CD4-positive, alpha-beta T cell treated with Interferon gamma for 1 hour (primary cell): Measurements from ENCODE around the gene DIP2C.
"Not testable (repeated sequence)": the region's sequence is repeated elsewhere in the genome, so short reads cannot be mapped to it uniquely, and the experiment has no call there.

Experiments used
- DNase-seq: peaks from one replicate; pipeline ENCODE4 v3.0.0-alpha.2; 2020

DIP2C gene

DNA sequence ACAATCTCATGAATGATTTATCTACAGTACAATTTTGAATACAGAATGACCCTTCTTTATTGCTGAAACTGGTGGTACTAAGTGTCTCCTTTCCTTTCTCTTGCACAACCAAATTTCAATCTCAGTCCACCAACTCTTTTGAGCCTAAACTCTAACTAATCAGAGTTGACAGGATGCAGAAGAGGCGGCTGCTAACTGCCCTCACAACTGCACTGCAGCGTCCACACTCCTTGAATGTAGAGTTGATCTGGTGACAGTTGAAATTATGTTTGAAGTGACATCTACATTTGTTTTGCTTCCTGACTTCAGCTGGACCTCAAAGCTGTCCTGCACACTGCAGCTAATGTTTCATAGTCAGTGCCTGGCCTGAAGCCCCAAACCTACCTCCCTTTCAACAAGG is 414.6 kb downstream of the DIP2C start:
- no peak for DNase-seq

DNA sequence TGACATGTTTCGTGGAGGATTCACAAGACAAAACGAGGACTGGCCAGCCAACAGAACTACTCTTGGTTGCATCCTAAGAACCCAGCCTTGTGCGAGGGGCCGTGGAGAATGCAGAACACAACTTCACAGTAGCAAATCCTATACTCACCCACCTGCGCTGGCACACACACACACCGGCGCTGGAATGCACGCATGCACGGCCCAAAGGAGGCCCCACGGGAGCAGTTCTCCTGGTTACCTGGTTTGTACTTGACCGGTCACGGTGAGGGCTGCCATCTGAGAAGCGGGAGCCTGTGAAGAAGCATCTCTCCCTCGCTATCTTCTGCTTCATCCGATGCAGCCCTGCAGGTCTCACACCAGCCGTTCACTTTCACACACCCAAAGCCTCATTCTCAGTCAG is 416.4 kb downstream of the DIP2C start:
- no peak for DNase-seq

DNA sequence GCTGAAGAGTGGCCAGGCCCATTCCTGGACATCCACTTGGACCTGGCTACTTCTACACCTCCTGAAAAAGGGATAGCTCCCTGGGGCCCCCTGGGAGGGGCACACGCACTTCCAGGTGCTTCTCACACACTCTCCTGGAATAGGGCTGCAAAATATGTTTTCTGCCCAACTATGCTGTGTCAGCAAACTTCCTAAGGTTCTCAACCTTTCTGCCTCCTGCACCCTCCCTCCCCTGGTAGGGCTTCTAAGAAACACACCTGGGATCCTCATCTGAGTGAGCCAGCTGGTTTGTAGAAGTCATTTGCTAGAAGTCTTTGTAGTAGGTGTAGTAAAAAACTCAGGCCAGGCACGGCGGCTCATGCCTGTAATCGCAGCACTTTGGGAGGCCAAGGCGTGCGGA is 417.7 kb downstream of the DIP2C start:
- DNase-seq: no peak

DNA sequence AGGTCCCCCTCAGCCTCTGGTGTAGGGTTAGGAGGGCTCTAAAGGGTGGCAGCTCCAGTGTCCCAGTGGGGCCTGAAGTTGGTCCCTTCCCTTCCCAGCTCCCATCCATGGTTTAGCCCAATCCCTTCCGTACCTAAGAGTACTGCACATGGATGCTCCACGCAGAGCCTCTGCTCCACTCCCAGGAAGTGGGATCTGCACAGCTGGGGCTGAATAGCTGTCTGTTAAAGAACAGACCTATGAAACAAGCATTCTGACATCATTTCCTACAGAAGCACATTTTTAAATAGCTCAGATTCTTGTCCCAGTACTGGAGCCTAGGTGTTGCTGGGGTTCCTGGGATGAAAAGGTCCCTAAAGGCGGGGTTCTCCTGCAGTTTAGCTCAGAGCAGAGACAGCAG is 418.3 kb downstream of the DIP2C start:
- no peak for DNase-seq

DNA sequence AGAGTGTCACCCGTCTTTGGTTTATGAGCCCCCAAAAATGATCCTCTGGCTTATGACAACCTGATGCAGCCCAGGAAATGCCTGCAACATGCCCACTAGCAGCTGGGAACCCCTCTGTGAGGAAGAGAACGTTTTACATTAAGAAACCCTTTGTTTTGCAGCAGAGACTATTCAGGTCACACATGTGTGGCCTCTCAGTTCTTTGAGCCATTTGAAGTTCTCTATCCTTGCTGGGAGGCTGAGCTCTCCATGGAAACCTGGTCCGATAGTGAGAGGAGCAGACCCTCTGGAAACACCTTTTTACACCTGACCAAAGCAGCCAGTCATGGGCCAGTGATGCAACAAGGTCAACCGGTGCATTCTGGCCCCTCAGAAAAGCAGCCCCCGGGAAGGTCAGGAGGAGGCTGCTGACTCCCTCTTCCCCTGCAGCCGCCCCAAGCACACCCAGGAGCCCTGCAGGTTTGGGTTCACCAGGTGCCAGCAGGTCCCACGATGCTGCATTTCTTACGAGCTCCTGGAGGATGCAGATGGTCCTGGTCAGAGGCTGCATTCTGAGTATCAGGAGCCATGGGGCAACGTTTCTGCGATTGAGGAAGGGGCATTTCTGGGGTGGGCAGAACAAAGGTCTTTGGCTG is 419.9 kb downstream of the DIP2C start:
- no peak for DNase-seq

DNA sequence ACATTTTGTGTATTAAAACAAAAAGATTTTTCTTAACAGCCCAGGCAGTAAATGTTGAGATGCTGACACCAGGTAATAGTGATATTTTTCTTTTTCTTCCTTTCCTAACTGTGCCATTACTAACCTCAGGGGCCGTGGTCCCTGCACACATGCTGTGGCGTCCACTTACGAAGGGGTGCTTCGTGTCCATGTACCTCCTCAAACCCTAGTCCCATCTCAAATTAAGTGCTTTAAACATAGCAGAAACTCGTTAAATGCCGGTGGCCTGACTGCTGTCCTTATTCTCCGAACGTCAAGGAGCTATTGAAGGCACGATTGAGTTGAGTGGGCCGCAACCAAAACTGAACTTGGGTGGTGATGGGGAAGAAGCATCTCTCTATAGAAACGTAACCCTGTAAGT is 421.8 kb downstream of the DIP2C start:
- DNase-seq: no peak

DNA sequence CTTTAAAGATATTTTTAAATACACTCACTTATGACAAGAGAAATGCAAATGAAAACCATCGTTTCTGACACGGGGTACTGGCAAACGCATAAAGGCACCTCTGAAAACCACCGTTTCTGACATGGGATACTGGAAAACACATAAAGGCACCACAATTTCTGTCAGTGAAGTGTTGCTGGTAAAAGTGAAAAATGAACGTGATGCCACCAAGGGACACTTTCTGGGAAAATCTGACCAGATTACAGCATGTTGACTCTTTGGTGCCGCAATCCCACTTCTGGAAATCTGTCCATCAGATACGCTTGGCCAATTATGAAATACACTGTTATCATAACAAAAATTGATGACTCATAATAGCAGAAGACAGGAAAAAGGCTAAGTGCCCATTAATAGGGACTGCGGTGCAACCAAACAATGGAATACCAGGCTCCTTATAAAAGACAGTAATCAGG is 422.5 kb downstream of the DIP2C start:
- DNase-seq: no peak

DNA sequence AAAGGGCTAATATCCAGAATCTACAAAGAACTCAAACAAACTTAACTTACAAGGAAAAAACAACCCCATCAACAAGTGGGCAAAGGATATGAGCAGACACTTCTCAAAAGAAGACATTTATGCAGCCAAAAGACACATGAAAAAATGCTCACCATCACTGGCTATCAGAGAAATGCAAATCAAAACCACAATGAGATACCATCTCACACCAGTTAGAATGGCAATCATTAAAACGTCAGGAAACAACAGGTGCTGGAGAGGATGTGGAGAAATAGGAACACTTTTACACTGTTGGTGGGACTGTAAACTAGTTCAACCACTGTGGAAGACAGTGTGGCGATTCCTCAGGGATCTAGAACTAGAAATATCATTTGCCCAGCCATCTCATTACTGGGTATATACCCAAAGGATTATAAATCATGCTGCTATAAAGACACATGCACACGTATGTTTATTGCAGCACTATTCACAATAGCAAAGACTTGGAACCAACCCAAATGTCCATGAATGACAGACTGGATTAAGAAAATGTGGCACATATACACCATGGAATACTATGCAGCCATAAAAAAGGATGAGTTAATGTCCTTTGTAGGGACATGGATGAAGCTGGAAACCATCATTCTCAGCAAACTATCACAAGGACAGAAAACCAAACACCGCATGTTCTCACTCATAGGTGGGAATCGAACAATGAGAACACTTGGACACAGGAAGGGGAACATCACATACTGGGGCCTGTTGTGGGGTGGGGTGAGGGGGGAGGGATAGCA is 423.5 kb downstream of the DIP2C start:
- not testable (repeated sequence) for DNase-seq

DNA sequence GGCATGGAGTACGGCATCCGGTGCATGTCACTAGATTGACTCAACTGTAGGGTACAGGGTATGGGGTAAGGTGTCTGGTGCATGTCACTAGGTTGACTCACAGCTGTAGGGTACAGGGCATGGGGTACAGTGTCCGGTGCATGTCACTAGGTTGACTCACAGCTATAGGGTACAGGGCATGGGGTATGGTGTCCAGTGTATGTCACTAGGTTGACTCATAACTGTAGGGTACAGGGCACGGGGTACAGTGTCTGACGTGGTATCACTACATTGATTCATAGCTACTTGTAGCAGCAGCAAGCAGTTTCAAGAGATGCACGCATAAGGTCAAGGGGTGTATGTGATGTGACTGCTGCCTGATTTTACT is 424.4 kb downstream of the DIP2C start:
- DNase-seq: not testable (repeated sequence)

DNA sequence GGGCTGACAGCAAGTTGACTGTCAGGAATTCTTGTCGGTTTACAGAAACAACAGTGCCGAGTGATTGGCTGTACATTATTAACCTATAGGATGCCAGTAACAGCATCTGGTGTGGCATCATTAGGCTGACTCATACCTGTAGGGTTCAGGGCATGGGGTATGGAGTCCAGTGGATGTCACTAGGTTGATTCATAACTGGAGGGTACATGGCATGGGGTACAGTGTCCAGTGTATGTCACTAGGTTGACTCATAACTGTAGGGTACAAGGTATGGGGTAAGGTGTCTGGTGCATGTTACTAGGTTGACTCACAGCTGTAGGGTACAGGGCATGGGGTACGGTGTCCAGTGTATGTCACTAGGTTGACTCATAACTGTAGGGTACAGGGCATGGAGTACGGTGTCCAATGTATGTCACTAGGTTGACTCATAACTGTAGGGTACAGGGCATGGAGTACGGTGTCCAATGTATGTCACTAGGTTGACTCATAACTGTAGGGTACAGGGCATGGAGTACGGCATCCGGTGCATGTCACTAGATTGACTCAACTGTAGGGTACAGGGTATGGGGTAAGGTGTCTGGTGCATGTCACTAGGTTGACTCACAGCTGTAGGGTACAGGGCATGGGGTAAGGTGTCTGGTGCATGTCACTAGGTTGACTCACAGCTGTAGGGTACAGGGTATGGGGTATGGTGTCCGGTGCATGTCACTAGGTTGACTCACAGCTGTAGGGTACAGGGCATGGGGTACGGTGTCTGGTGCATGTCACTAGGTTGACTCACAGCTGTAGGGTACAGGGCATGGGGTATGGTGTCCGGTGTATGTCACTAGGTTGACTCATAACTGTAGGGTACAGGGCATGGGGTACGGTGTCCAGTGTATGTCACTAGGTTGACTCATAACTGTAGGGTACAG is 425.1 kb downstream of the DIP2C start:
- not testable (repeated sequence) for DNase-seq

DNA sequence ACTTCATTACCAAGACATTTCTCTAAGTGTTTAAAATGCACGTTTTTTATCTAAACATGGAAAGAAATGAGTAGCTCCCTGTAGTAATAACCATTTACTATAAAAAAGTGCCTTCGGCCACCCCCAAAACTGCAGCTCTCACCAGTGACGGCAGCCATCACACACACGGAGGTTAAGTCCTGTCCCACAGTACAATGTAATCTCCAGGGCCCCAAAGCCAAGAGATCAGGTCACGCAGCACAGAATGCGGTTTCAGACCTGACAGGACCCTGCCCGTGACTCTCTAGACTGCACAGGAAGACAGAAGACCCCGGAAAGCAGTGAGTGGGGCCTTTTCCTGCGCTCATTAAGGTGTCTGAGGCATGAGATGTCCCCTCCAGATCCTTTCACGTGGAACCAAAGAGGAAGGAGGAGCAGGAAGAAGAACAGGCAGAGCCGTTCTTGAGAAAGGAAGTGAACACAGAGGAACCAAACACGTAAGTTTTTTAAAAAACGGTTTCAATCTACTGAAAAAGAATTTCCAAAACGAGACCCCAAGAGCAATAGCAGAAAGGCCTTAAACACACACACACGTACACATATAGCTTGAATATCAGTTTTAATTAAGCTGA is 428.5 kb downstream of the DIP2C start:
- DNase-seq: no peak

DNA sequence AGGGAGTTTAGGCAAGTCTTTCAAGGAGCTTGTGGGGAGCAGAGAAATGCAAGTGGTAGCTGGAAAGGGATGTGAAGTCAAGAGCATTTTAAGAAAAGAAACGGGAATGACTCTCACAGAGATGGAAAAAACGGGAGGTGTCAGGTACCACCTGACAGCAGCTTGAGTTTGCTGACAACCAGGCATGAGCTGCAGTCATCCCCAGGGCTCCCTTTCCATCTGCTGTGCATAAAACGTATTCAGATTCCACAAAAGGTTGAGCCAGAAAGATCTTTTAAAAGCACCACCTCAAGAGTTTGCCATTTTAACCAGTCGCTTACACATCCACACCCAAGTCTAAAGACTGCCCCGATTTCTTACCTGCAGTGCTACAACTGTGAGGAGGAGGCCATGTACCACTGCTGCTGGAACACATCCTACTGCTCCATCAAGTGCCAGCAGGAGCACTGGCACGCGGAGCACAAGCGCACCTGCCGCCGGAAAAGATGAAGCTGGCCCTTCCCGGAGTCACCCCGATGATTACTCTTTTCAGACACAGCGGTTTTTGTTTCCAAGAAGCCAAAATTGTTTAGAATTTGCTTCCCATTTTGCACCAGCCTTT is 437.4 kb downstream of the DIP2C start:
- no peak for DNase-seq

DNA sequence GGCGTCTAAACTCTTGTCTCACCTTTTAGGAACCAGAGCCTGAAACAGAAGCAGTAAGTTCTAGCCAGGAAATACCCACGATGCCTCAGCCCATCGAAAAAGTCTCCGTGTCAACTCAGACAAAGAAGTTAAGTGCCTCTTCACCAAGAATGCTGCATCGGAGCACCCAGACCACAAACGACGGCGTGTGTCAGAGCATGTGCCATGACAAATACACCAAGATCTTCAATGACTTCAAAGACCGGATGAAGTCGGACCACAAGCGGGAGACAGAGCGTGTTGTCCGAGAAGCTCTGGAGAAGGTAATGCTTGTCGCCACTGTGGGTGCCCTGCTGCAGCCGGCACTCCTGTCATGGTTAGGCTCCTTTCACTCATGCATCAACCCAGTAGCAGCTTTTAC is 441.2 kb downstream of the DIP2C start:
- no peak for DNase-seq

DNA sequence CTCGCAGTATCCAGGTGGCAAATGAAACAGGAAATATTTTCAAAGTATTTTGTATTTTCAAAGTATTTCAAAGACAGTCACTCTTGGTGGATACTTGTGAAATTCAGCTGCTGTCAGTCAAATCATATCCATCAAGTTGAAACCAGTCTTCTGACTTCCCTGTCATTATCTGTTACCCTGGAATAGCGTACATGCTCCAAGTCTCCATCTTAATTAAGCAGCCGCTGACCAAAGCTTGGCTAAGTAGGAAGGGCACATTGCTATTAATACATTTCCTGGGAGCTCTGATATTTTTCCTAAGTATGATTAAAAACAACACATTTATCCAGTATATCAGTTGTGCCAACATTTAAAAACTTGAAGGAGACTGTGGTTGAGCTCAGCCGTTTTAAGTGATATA is 442.0 kb downstream of the DIP2C start:
- DNase-seq: no peak

DNA sequence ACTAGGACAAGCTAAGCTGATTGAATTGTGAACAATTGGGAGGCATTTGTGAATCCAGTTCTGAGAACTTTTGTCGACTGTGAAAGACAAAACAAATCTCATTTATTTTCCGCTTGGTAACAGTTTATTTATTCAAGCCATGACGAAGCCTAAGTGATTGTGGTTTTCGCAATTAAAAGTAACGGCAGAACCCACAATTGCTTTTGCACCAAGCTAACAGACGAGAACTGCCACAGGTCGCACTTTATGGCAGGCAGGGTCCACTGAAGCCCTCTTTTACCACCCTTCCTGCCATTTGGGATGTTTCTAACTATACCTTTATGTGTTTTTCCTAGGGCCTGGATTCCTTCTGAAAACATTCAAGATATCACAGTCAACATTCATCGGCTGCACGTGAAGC is 443.0 kb downstream of the DIP2C start:
- DNase-seq: no peak

DNA sequence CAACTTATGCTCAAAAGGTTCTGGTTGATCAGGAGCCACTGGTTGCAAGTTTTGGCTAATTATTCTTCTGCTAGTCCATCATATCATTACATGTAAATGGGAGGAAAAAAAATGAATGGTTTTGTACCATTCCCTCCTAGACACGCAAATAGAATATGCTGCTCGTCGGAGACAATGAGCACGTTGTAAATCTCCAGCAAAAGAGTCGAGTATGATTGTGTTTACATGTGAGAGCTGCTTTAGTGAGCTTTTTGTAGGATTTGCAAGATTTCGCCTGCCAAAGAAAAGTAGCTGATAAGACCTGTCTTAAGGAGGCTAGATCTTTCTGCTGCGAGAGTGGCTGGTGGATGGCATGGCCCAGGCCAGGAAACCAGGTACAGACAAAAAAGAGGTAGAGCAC is 445.2 kb downstream of the DIP2C start:
- no peak for DNase-seq

DNA sequence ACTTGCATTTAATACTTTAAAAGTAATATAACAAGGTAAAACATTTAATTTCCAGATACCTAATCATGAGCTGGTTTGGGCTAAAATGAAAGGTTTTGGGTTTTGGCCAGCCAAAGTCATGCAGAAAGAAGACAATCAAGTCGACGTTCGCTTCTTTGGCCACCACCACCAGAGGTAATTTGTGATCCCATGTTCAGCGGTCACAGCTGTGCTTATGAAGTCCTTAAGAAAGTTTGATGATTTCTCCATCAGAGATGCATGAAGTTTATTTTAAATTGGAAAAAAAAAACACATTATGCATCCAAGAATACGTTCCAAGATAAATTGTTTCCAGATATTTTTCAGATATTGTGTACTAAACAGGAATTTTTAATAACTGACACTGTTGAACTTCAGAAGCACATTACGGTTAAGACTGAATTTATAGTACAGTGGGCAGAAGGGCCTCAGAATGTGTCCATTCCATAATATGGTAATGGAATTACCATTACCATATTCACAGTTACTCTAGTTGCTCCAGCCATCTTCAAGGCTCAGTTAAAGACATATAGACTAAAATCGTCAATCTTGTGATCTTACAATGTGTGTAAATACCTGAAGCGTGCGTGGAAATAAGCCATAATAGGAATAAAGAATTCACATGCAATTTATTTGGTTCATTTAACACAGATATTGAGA is 447.4 kb downstream of the DIP2C start:
- no peak for DNase-seq

DNA sequence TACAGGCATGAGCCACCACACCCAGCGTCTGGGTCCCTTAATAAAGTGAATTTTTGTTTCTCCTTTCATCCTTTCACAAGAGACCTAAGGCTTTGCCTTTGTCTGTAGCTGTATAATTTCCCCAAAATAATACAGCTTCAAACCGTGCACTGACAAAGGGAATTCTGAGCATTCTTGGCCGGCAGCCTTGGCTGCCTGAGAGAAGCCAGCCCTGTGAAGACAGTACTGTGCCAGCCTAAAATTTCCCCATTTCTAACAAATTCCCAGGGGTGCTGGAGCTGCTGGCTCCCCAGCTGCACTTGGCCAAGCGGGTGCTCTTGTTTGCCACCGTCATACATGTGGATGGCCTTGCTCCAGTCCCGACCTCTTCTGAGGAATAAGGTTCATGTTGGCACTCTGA is 448.0 kb downstream of the DIP2C start:
- DNase-seq: no peak

DNA sequence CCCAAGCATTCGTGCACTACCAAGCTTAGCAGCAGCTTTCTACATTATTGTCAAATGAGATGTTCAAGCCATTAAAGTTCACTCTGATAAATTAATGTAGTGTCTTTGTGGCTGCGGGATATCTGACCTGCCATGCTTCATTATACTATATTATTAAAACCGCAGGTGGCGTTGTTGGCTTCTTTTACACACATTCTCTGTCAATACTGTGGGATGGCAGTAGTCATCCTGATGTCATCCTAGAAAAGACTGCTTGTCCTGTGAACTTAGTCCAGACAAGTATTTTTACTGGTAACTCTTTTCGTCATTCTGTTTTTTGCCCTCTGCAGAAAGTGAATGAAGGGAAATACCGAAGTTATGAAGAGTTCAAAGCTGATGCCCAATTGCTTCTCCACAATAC is 450.4 kb downstream of the DIP2C start:
- no peak for DNase-seq

DNA sequence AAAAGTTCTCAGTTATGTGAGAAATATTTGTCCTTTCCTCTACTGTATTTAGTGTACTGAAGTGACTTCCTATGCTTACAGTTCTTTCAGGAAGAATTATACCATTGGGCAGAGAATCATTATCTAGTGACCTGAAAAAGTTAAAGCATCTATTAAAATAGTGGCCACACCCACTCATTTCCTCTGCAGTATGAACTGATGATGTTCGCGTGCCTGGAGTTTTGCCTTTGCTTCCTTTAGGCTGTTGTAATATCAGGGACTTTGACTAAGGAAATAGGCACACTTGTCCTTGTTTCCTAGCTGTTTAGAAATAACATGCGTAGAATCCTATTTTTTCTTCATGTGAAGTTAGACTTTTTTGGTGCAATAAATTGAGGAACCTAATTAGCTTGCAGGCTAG is 453.6 kb downstream of the DIP2C start:
- no peak for DNase-seq

DNA sequence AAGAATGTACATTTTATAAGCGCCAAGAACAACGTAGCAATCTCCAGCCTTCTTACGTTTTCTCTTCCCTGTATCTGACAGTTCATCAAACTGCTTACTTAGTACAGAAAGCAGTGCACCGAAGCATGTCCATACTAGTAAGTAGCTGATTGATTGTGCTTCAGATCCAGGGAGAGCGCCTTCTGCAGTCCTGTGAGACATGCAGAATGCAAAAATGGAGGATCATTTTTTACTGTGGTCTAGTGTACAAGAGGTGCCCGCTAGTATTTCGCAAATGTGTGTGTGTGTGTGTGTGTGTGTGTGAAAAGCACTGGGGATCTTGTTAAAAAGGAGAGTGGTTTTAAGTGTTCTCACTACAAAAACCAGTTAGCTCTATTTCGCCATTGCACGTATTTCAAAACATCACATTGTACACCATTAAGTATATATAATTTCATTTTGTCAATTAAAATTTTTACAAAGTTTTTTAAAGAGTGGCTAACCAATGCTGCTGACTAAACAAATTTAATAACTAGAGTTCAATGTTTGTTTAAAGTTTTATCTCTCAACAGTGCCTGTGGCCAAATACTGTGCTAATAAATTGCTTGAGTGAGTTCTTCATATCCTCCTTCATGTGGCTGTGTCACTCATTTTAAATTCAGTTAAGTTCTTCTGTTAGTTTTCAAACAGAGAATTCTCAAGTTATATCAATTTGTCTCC is 454.6 kb downstream of the DIP2C start:
- no peak for DNase-seq

DNA sequence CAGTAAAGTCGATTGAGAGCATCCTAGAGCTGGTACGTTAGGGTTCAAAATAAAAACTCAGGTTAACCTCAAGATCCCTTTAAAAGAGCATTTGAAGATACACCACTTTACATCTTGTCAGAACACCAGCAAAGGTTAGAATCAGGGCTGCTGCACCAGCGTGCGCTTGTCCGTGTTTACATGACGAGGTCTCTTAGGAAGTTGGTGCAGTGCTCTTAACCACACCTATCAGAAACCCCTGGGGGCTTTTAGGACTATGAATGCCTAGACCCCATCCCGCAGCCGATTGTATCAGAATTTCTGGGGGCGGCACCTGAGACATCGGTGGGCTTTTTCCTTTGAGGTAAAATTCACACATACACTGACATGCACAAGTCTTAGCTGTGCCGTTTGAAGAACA is 456.6 kb downstream of the DIP2C start:
- DNase-seq: no peak
